Lower leg skin (tissue), 4 donors: ENCODE results near the gene EFCC1. TPM values are rescaled to one million over a fixed set of nuclear protein-coding genes. Genes with fewer than 3 reads are reported as not detected.

Source experiments
- DNase-seq, 2 donors: peaks; one replicate each; pipeline ENCODE4 v3.0.0-alpha.2; 2019; ENCODE audit warnings: low spot score in 2 of 2
- H3K4me3 ChIP-seq: fragments of 200-600 bp; sonication (generic); 2 replicates; pipeline ENCODE4 v1.5.1; 2017; ENCODE audit warnings: mild to moderate bottlenecking, low read depth; ENCODE audit not compliant: poor library complexity, severe bottlenecking
- CTCF ChIP-seq, 3 donors: fragments of 450-650 bp; IDR thresholded peaks; one replicate each; pipeline ENCODE4 v1.5.1; 2016; ENCODE audit warnings: antibody characterized with exemption in 3 of 3, mild to moderate bottlenecking in 3 of 3, moderate library complexity in 2 of 3
- POLR2A ChIP-seq, 2 donors: fragments of 450-650 bp; IDR thresholded peaks; one replicate each; pipeline ENCODE4 v1.6.1; 2016 to 2017; ENCODE audit warnings: antibody characterized with exemption in 2 of 2, mild to moderate bottlenecking in 1 of 2, moderate library complexity in 1 of 2
- WGBS, 2 donors: methylation state at CpG; one replicate each; pipeline ENCODE4 v1.1.5; 2018; 5-methylcytosine and 5-hydroxymethylcytosine counted together
- intact Hi-C: fragments of 100-400 bp; cut with DNase I; formaldehyde crosslinking; loops from one replicate; pipeline ENCODE4 v1.15.0; 2023; ENCODE audit warnings: low total_unique reads
- total RNA-seq, 4 donors: library from RNA; depleted of rRNA; stranded (reverse); fragments of >200 nt; gene quantifications; one replicate each; pipeline ENCODE4 v1.1.0, GENCODE V29; 2016

Gene EFCC1
- total RNA-seq, 4 donors from 2014 or later = 0.80 to 3.0 (median 2.2) TPM

GRCh38 chr3:129001806-129002572 is 885 bp downstream of the EFCC1 start:
- TF ChIP-seq POLR2A (IDR thresholded peaks at IDR 0.05) = no peak
- WGBS, 2 donors = 3% methylated on average over 26 to 31 of the region's 81 CpGs
- peak overlapping the region; percentile 25 for H3K4me3 ChIP-seq
- intact Hi-C loops = no loop called here
- no peak for DNase-seq

GRCh38 chr3:129002573-129003569 is 1.8 kb downstream of the EFCC1 start:
- intact Hi-C loops = no loop called here
- TF ChIP-seq POLR2A (IDR thresholded peaks at IDR 0.05) (no peak), CTCF (IDR thresholded peaks at IDR 0.05) (no peak)
- H3K4me3 ChIP-seq = no peak overlapping the region
- WGBS, 2 donors = 53 to 55% methylated on average over 28 of the region's 28 CpGs
- DNase-seq = no peak

GRCh38 chr3:129003578-129004112 is 2.5 kb downstream of the EFCC1 start:
- WGBS, 2 donors = 18 to 22% methylated on average over 27 to 38 of the region's 55 CpGs
- H3K4me3 ChIP-seq = no peak overlapping the region
- intact Hi-C loops = no loop called here
- DNase-seq = no peak
- TF ChIP-seq CTCF (IDR thresholded peaks at IDR 0.05) (no peak), POLR2A (IDR thresholded peaks at IDR 0.05) (no peak)

GRCh38 chr3:129004639-129005295 is 3.7 kb downstream of the EFCC1 start:
- intact Hi-C loops = no loop called here
- WGBS, 2 donors = 75 to 82% methylated on average over 6 of the region's 6 CpGs
- DNase-seq = no peak
- no peak overlapping the region for H3K4me3 ChIP-seq
- TF ChIP-seq CTCF (IDR thresholded peaks at IDR 0.05) = no peak
- TF ChIP-seq POLR2A (IDR thresholded peaks at IDR 0.05) = no peak

GRCh38 chr3:129005526-129006303 is 4.6 kb downstream of the EFCC1 start:
- 93 to 100% methylated on average over 4 of the region's 4 CpGs for WGBS, 2 donors
- intact Hi-C loops = no loop called here
- H3K4me3 ChIP-seq = no peak overlapping the region
- no peak for TF ChIP-seq CTCF (IDR thresholded peaks at IDR 0.05)
- no peak for TF ChIP-seq POLR2A (IDR thresholded peaks at IDR 0.05)
- no peak for DNase-seq
